Astrocyte (in vitro differentiated cells and primary cell): ENCODE data around the gene CRTC1. TPM values are rescaled to one million over a fixed set of nuclear protein-coding genes. Genes with fewer than 3 reads are reported as not detected.

ENCODE experiments used
- DNase-seq: peaks from one replicate; pipeline ENCODE4 v3.0.0-alpha.2; 2010; ENCODE audit warnings: low read depth
- FAIRE-seq: peaks from 2 replicates; lab custom pipeline; 2011; peaks lifted over from hg19 to GRCh38; lab: Jason Lieb, UNC
- H2AFZ ChIP-seq: 2 replicates; pipeline ENCODE4 v1.6.0; 2012; ENCODE audit warnings: low read depth, low read length, inconsistent platforms
- H3K27ac ChIP-seq: 2 replicates; pipeline ENCODE4 v1.5.1; 2011; ENCODE audit warnings: low read depth, low read length, inconsistent platforms
- H3K27me3 ChIP-seq: 2 replicates; pipeline ENCODE4 v1.6.0; 2011; ENCODE audit warnings: low read length, inconsistent platforms; ENCODE audit not compliant: insufficient read depth
- H3K36me3 ChIP-seq: 2 replicates; pipeline ENCODE4 v1.5.1; 2011; ENCODE audit warnings: low read length, inconsistent platforms; ENCODE audit not compliant: insufficient read depth
- H3K4me1 ChIP-seq: 2 replicates; pipeline ENCODE4 v1.5.1; 2011; ENCODE audit warnings: low read length, inconsistent platforms; ENCODE audit not compliant: insufficient read depth
- H3K4me2 ChIP-seq: 2 replicates; pipeline ENCODE4 v1.6.0; 2012; ENCODE audit warnings: low read length, inconsistent platforms
- H3K4me3 ChIP-seq: 2 replicates; pipeline ENCODE4 v1.5.1; 2011; ENCODE audit warnings: low read depth, mild to moderate bottlenecking, low read length, inconsistent platforms; ENCODE audit not compliant: insufficient read depth
- H3K79me2 ChIP-seq: 2 replicates; pipeline ENCODE4 v1.6.0; 2012; ENCODE audit warnings: mild to moderate bottlenecking, low read length, inconsistent platforms; ENCODE audit not compliant: insufficient read depth
- H3K9ac ChIP-seq: 2 replicates; pipeline ENCODE4 v1.6.0; 2012; ENCODE audit warnings: mild to moderate bottlenecking, low read length, inconsistent platforms
- H3K9me3 ChIP-seq: 2 replicates; pipeline ENCODE4 v1.5.1; 2012; ENCODE audit warnings: low read depth, mild to moderate bottlenecking, low read length, inconsistent platforms; ENCODE audit not compliant: insufficient read depth
- H4K20me1 ChIP-seq: 2 replicates; pipeline ENCODE4 v1.6.0; 2012; ENCODE audit warnings: low read length, inconsistent platforms; ENCODE audit not compliant: insufficient read depth
- H3K27ac Mint-ChIP-seq: one replicate; pipeline ENCODE4 v1.8.0; 2021; ENCODE audit warnings: mild to moderate bottlenecking, mixed read lengths; ENCODE audit not compliant: unreplicated experiment
- H3K27me3 Mint-ChIP-seq: one replicate; pipeline ENCODE4 v1.8.0; 2021; ENCODE audit warnings: low read depth, mixed read lengths; ENCODE audit not compliant: unreplicated experiment
- H3K36me3 Mint-ChIP-seq: one replicate; pipeline ENCODE4 v1.8.0; 2021; ENCODE audit warnings: low read depth, mixed read lengths; ENCODE audit not compliant: unreplicated experiment
- H3K4me1 Mint-ChIP-seq: one replicate; pipeline ENCODE4 v1.8.0; 2021; ENCODE audit warnings: low read depth, mixed read lengths; ENCODE audit not compliant: unreplicated experiment
- H3K4me3 Mint-ChIP-seq: one replicate; pipeline ENCODE4 v1.8.0; 2021; ENCODE audit warnings: mild to moderate bottlenecking, moderate library complexity, mixed read lengths; ENCODE audit not compliant: unreplicated experiment
- H3K9me3 Mint-ChIP-seq: one replicate; pipeline ENCODE4 v1.8.0; 2021; ENCODE audit warnings: mild to moderate bottlenecking, mixed read lengths; ENCODE audit not compliant: unreplicated experiment
- CTCF ChIP-seq: IDR thresholded peaks from 2 replicates; pipeline ENCODE4 v1.5.1; 2011; ENCODE audit warnings: low read depth, mild to moderate bottlenecking, inconsistent platforms, low read length, moderate library complexity; ENCODE audit not compliant: insufficient read depth
- EZH2 ChIP-seq: IDR thresholded peaks from 2 replicates; pipeline ENCODE4 v1.6.1; 2012; ENCODE audit warnings: mild to moderate bottlenecking, low read length, inconsistent platforms; ENCODE audit not compliant: insufficient read depth
- total RNA-seq: library from RNA; stranded (reverse); gene quantifications from 2 replicates; pipeline ENCODE4 v1.2.1, GENCODE V29; 2021

The CRTC1 gene
- total RNA-seq, 1 donor from 2014 or later, result 8.4 TPM

- H3K36me3 Mint-ChIP-seq, result peaks cover 5% of the 10 kb centered on the region
- peaks cover 8% of the 10 kb centered on the region for H4K20me1 ChIP-seq
- H3K27me3 ChIP-seq, result peaks cover 49% of the 10 kb centered on the region
Measured at GRCh38 chr19:18793144-18794028, 109.9 kb downstream of the CRTC1 start.

GRCh38 chr19:18794029-18794313, 110.5 kb downstream of the CRTC1 start:
- Histone ChIP-seq H3K79me2 (no peaks in the 10 kb centered on the region), H3K4me3 (no peak overlapping the region), H3K4me1 (peaks cover 9% of the 10 kb centered on the region), H3K27ac (no peak overlapping the region), H2AFZ (no peak overlapping the region), H3K27me3 (peaks cover 45% of the 10 kb centered on the region), H3K36me3 (no peaks in the 10 kb centered on the region), H3K4me2 (no peak overlapping the region), H4K20me1 (peaks cover 5% of the 10 kb centered on the region), H3K9me3 (no peaks in the 10 kb centered on the region), H3K9ac (no peak overlapping the region)
- no peaks in the 10 kb centered on the region for H3K4me1 Mint-ChIP-seq
- no peak for TF ChIP-seq EZH2
- TF ChIP-seq CTCF, result no peak
- FAIRE-seq (no peak), DNase-seq (no peak)
- H3K27ac Mint-ChIP-seq, result no peak overlapping the region
- no peak overlapping the region for H3K4me3 Mint-ChIP-seq
- H3K27me3 Mint-ChIP-seq, result peaks cover 52% of the 10 kb centered on the region
- H3K9me3 Mint-ChIP-seq, result no peaks in the 10 kb centered on the region
- peaks cover 5% of the 10 kb centered on the region for H3K36me3 Mint-ChIP-seq

More at GRCh38 chr19:18793144-18794028, 109.9 kb downstream of the CRTC1 start:
- Histone ChIP-seq H3K36me3 (no peaks in the 10 kb centered on the region), H3K4me1 (peaks cover 9% of the 10 kb centered on the region), H3K9me3 (no peaks in the 10 kb centered on the region), H3K4me3 (no peak overlapping the region), H3K79me2 (no peaks in the 10 kb centered on the region), H3K9ac (no peak overlapping the region), H3K4me2 (no peak overlapping the region), H3K27ac (no peak overlapping the region), H2AFZ (no peak overlapping the region)
- TF ChIP-seq EZH2, result no peak
- TF ChIP-seq CTCF, result no peak
- DNase-seq (no peak), FAIRE-seq (no peak)
- H3K9me3 Mint-ChIP-seq, result no peaks in the 10 kb centered on the region
- H3K4me1 Mint-ChIP-seq, result no peaks in the 10 kb centered on the region
- H3K27ac Mint-ChIP-seq, result no peak overlapping the region
- H3K27me3 Mint-ChIP-seq, result peaks cover 54% of the 10 kb centered on the region
- H3K4me3 Mint-ChIP-seq, result no peak overlapping the region

GRCh38 chr19:18794692-18795091, 111.2 kb downstream of the CRTC1 start:
- no peak overlapping the region for H3K9ac ChIP-seq
- no peaks in the 10 kb centered on the region for H3K9me3 Mint-ChIP-seq
- no peak overlapping the region for H2AFZ ChIP-seq
- H3K4me2 ChIP-seq, result no peak overlapping the region
- no peak for DNase-seq
- H4K20me1 ChIP-seq, result peaks cover 3% of the 10 kb centered on the region
- H3K27me3 ChIP-seq, result peaks cover 38% of the 10 kb centered on the region
- no peak overlapping the region for H3K27ac Mint-ChIP-seq
- peaks cover 46% of the 10 kb centered on the region for H3K27me3 Mint-ChIP-seq
- H3K36me3 Mint-ChIP-seq, result peaks cover 4% of the 10 kb centered on the region
- no peak overlapping the region for H3K4me3 ChIP-seq
- TF ChIP-seq EZH2 (no peak), CTCF (no peak)
- H3K79me2 ChIP-seq, result no peaks in the 10 kb centered on the region
- no peak overlapping the region for H3K4me3 Mint-ChIP-seq
- FAIRE-seq, result no peak
- no peaks in the 10 kb centered on the region for H3K36me3 ChIP-seq
- H3K4me1 Mint-ChIP-seq, result no peaks in the 10 kb centered on the region
- H3K4me1 ChIP-seq, result peaks cover 9% of the 10 kb centered on the region
- no peaks in the 10 kb centered on the region for H3K9me3 ChIP-seq
- H3K27ac ChIP-seq, result no peak overlapping the region
